GM10847 (cell line): ENCODE measurements around the gene ZNF483.
A peak's percentile ranks its signal among the peaks of the same experiment; 100 is the strongest.

Source experiments
- POLR2A ChIP-seq: IDR thresholded peaks from 2 replicates; pipeline ENCODE4 v1.6.1; 2011; ENCODE audit not compliant: insufficient read length; ENCODE audit errors: extremely low read depth

Gene ZNF483

DNA sequence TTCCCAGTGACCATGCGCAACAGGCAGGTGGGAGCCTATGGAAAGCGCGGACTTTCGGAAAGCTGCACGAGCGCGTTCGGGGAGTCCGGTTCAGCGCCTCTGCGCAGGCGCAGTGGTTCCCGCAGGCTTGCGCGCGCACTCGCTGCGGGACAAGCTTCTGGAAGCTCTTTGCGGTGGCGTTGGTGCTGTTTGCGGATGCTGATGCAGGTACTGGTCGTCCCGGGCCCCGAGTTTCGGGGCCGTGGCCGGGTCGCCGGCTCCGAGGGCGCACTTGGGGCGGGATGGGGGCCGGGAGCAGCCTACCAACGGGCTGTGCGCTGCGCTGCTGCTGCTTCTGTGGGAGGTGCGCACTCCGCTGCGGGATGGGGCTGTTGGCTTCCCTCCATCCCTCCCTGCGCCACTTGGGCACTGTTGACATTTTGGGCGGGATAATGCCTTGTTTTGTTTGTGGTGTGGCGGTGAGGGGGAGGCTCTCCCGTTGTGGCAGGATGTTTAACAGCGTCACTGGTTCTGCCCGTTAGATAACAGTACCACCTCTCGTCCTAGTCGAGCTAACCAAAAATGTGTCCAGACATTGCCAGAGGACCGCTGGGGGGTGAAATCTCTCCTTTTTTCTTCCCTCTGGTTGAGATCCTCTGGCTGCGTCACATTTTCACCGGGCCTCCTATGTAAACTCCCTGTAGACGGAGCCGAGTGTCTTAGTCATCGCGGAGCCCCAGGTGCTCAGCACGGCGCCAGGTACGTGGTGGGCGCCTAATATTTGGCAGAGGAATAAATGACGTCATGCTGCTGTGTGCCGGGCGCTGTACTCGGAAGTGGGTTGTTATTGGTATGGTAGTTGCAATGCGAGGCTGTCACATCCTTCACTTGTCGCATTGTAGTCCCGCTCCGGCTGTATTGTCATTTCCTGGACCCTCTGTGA, at the start of gene ZNF483:
TSS of gene ZNF483 (plus strand) at position 124 of the 922 bp plus-strand sequence. CDS start 2,217 bp downstream, outside the sequence.
- no peak for TF ChIP-seq POLR2A

- TF ChIP-seq POLR2A = no peak
These were observed 49.8 kb upstream of the ZNF483 start for GRCh38 chr9:111475195-111475594.

GRCh38 chr9:111477677-111478076, 47.3 kb upstream of the ZNF483 start:
- no peak for TF ChIP-seq POLR2A

GRCh38 chr9:111481885-111482636, 42.9 kb upstream of the ZNF483 start:
- no peak for TF ChIP-seq POLR2A

GRCh38 chr9:111482694-111483438, 42.1 kb upstream of the ZNF483 start:
- TF ChIP-seq POLR2A = peak; percentile 27

DNA sequence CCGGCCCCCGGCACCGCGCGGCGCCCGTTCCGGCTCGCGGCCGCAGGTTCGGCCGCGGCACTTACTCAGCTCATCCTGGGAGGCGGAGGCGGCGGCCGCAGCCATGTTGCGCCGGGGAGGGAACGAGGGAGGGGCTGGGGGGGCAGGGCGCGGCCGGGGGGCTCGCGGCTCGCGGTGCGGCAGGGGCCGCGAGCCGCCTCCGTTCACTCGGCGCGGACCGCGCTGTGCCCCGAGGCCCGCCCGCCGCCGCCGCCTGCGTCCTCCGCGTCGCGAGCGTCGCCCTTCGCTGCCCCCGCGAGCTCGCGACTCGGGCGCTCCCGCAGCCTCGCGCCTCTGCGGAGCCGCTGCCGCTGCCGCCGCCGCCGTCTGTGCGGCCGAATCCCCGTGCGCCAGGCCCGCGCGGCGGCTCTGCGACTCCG, 41.5 kb upstream of the ZNF483 start:
- TF ChIP-seq POLR2A = no peak

GRCh38 chr9:111483858-111484571, 41.0 kb upstream of the ZNF483 start, which contains the start of gene ECPAS:
Gene ECPAS, minus strand, starts transcription at chr9:111484383. Its CDS starts 11,465 bp downstream, at chr9:111472918.
- TF ChIP-seq POLR2A = peak; percentile 55

GRCh38 chr9:111484572-111484894, 40.4 kb upstream of the ZNF483 start:
- no peak for TF ChIP-seq POLR2A

DNA sequence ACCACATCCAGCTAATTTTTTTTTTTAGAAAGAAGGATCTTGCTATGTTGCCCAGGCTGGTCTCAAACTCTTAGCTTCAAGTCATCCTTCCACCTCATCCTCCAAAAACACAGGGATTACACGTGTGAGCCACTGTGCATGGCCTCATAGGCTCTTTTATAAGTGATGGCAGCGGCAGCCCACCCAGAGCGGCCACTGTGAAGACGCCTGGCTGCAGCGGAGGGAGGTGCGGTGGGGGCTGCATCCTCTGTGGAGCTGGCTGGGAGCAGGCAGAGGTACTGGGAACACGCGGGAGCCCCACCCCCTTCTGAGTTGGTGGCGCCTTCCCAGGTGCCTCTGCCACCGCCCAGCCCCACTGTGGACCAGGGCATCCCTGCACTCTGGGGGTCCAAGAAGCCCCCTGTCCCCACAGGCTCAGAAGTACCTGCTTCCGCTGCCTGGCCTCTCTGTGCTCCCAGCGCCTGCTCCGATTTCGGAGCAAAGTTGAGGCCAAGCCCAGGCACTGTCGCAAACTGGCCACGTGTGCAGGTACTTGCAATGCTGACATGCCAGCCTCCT, 23.9 kb upstream of the ZNF483 start:
- TF ChIP-seq POLR2A = no peak

DNA sequence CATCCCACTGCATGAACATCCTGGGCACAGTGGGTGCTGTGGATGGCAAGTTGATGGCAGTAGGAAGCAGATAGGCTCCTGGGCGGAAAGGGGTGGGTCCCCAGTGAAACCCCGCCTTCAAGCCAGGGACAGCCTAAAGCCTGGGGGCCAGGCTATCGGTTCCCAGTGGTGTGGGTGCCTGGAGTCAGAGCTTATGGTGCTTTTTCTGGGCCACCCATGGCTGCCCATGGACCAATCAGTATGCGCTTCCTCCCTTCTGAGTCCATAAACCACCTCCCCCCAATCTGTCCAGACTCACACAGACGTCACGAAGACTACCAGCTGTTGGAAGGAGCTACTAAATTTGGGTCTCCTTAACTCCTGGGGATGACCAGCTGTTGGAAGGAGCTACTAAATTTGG, 23.3 kb upstream of the ZNF483 start:
- no peak for TF ChIP-seq POLR2A

- no peak for TF ChIP-seq POLR2A
These were observed 22.5 kb upstream of the ZNF483 start for GRCh38 chr9:111502506-111502905.

DNA sequence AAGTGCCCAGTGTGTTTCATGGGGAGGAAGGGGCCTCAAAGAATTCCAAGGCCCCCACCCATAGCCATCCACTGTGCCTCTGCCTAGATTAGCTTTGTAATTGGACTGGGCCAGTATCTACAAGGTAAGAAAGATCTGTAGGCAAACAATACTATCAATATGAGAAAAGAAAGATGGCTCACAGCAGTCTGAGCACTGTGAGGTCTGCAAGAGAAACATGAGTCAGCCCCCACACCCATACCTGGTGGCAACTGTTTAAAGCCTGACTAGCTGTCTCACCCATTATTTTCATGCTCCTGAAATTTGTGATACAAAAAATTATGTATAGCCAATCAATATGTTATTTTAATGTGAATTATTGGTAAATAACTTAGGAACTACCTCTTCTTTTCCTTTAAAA, 10.0 kb upstream of the ZNF483 start:
- TF ChIP-seq POLR2A = no peak

DNA sequence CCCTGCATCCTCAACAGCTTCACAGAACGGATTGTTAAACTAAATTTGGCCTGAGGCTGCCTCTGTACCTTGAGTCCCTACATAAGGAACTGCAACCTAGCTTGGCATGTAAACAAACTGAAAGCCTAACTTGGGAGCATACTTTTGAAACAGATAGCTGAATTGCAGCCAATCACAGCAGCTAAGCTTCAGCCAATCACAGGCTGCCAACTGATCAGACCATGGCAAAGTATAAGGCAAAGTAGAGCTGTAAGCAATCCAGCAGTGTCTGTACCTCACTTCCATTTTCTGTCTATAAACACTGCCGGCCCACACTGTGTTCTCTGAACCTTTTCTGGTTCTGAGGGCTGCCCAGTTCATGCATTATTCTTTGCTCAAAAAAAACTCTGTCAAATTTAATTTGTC, 8.9 kb upstream of the ZNF483 start:
- TF ChIP-seq POLR2A = no peak

- no peak for TF ChIP-seq POLR2A
These were observed 286 bp upstream of the ZNF483 start for GRCh38 chr9:111524731-111525055.

DNA sequence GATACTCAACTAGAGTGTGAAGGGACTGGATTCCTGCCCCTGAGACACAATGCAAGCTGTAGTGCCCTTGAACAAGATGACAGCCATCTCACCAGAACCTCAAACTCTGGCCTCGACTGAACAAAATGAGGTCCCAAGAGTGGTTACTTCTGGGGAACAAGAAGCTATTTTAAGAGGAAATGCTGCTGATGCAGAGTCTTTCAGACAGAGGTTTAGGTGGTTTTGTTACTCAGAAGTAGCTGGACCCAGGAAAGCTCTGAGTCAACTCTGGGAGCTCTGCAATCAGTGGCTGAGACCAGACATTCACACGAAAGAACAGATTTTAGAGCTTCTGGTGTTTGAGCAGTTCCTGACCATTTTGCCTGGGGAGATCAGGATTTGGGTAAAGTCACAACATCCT, 2.4 kb downstream of the ZNF483 start:
- no peak for TF ChIP-seq POLR2A
